GM18907 (cell line): ENCODE data around the gene MAN1A1.

Experiments used
- ATAC-seq: cut with Tn5 transposase; IDR thresholded peaks from one replicate; pipeline ENCODE4 v1.9.1; 2021; ENCODE audit warnings: mild to moderate bottlenecking, moderate library complexity; ENCODE audit not compliant: unreplicated experiment

The MAN1A1 gene

DNA sequence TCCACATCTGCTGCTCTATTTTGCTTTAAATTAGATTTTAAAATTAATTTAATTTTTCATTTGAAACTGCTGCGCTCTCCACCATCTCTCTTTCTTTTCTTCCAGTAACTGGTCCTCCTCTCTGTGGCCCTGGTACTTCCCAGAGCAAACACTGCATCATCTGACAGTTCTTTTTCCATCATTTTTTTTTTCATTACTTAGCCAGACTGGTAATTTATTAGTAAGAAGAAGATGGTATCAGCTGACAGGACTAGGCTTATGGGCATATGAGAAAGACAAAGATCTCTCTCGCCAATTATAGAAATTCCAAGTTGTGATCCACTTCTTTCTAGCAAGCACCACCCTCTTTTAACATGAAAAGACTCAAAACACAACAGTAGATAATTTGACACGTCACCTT lies 197.4 kb downstream of the MAN1A1 start:
- ATAC-seq: no peak

DNA sequence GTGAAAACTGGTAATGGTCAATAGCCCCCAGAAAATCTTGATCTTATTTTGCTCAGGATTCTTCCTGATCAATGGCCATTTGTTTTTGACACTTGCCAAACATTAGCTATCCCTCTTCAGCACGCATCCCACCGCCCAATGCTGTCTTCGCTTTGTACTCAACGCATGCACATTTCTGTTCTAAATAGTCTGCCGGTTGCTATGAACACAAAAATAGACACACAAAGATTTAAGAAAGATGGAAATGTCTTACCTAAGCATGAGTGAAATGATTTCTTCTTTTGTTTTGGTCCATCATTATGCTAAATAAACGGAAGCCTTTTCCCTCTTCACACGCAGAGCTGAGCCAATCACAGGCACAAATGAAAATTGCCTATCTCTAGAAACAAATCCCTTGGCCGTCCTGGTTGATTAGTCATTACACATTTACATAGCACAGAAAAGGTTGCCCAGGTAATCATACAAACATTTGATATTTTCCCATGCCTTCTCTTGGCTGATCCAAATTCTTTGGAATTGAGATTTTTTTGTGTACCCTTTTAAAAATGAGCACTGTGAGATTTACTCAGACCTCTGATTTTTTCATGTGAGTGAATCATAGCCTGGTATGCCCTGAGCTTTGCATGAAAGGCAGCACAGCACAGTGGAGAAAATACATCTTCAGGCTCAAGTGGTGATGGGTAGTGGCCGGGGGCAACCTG lies 200.6 kb downstream of the MAN1A1 start:
- no peak for ATAC-seq

DNA sequence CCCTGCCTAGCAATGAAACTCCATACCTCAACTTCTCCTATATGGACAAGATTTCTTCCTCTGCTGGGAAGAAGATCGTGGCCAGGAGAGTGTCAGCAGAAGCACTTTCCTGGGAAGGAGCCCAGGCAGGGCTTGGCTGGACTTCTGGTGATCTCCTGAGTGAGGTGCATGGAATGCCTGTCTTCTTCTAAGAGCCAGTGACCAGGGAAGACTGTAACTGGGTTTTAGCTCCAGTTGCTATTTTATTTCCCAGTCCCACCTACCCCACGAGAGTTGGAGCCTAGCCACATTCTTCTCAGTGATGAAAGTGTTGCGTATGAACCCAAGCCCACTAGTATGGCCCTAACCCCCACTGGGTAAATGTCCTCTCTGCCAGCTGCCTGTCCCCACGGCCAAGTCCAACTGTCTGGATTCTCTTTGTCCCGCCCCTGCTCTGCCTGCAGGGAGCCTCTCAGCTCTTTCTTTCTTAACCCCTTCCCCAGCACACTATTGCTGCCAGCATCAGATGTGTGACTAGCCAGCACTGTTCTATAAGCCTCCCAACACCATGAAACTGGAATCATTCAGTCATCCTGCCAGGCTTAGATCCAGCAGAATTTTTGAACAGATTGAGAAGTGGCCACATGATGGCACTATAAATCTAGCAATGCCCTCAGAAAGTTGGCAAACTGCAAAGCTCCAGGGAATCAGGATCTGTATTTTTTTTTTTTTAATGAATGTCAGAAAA lies 201.3 kb downstream of the MAN1A1 start:
- no peak for ATAC-seq

DNA sequence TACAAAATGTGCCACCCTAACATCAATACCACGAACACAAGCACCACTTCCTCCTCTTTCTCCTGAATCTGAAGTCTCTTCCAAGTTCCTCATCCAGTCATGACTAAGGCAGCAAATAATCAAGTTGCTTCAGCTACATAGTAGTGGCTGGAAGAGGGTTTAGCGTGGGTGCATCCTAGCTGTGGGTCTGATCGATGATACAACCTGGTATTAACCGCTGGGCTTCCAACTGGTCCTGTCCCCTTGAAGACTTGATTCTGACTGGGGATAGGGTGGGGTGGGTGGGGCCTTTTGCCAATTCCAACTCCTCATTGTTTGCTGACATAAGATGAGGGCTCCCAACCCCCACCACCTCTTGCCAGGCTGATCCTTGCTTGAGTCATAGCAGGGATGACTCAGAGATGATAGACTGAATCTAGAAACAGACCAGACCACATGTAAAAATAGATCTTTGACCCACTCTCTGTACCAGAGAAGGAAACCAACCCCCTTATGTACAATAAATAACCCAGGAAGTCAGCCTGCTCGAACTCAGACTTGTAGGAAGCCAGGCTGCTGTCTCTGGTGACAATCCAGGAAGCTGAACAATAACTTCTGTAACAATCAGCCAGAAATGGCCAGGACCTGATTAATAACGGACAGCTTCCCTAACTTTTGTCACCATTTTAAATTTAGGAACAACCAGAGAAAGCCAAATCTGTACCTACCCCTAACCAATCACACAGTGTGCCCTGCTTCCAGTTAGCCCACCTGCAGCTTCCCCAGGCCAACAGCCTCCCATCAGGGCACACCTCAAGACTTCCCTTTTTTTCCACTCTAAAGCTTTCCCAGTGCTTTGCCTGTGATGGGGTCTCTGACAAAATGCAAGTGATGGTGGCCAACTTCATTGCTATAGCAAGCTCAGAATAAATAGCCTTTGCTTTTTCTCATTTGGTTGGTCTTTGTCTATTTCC lies 202.2 kb downstream of the MAN1A1 start:
- peak; percentile 99 for ATAC-seq

DNA sequence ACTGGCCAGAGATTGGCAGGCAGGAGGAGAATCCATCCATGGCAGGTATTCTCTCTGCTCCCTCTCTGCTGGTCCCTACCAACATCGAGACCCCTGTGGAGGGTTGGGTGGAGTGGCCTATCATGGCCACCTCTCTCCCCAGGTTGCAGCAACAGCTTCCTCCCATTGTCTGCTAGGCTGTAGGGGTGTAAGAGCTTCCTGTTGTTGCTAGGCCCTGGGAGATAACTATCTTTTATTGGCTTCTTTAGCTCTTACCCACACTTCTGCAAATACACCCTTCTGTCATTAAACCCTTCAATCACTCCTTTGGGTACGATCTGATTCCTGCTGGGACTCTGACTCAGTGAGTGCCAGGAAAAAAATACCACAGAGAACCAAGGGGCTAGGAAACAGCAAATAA lies 204.4 kb downstream of the MAN1A1 start:
- ATAC-seq: no peak

DNA sequence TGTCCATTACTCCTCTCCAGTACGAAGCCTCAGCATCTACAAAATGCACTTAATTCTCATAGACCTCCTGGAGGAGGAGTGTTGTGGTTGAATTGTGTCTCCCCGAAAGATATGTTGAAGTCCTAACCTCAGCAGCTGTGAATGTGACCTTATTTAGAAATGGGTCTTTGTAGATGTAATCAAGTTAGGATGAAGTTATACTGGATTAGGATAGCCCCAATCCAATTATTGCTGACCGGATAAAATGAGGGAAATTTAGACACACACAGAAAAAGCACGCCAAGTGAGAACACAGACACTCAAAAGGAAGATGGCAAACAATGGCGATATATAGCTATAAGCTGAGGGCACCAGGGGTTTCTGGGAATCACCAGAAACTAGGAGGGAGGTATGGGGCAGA lies 206.9 kb downstream of the MAN1A1 start:
- no peak for ATAC-seq

DNA sequence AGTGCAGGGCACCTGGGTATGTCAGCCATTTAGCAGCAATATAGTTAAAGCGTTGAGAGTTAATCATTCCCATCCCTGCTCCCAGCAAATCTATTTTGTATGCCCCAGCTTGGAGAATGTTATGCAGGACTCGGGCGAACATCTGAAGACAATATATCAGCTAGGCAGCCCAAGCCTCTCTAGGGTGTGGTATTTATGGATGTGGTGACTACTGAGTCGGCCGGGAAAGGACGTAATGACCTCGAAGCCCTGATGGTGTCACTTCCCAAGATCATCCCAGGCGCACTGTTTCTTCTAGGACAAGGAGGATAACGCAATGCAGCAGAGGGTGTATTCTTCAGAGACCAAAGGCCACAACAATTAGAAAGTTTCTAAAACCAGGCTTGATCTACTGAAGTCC lies 207.5 kb downstream of the MAN1A1 start:
- ATAC-seq: no peak

DNA sequence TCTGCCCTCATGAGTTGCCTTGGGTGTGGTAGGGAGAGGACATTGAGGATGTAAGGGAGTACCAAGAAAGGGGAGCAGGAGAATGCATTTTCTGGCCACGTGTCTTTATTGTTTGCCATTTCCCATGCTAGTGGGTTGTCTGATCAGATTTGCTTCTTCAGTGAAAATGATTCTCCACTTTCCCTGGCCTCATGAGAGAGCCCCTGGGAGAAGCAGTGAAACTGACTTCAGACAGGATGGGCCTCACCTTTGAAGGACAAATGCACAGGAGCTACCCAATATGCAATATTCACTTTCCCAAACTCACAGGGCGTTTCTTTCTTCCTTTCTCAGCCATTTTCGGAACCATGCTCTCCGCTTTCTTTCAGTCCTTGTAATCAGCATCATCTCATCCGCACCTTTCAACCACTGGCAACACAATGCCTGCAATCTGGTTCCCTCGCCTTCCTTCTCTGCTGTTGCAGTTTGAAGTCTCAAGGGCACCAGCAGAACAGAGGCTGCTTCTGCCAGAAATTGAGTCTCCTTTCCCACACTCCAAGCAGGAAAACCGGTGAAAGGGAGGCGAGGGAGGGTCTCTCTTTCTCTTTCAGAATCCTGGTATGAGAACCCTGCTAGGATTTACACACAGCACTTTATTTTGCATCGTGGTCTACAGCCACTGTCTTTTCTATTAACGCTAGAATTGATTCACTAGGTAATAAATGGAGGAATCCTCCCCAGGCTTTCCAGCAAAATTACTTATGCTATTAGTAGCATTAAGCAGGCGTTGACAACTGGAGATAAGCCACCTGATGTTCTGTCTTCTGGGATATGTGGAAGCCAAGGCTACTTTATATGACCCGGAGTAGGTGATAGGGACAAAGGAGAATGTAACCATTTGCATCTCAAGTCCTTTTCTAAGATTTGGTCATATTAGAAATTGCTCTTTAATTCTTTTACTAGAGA lies 209.1 kb downstream of the MAN1A1 start:
- ATAC-seq: no peak

DNA sequence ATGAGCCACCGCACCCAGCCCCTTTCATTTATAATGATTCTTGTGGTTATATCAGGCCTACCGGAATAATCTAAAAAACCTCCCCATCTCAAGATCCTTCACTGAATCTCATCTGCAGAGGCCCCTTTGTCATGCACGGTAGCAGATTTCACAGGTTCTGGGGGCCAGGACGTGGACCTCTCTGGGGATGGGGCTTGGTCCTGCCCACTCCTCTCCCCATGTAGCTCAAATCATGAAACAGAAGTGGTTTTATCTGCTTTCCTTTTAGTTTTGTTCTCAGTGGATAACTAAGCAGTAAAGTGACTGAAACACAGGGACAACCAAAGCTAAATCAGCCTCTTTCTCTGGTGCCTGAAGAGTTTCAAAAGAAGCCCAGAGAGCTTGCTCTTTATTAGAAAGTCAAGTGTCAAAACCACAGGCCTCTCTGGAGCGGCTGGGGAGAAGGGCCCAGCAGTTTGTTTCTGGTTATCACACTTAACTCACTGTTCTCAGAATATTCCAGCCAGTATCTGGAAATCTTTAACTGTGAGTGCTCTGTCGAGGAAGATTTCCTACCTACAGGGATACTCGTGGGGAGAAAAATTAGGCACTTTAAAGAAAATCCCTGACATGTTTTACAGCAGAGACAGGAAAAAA lies 210.5 kb downstream of the MAN1A1 start:
- no peak for ATAC-seq

DNA sequence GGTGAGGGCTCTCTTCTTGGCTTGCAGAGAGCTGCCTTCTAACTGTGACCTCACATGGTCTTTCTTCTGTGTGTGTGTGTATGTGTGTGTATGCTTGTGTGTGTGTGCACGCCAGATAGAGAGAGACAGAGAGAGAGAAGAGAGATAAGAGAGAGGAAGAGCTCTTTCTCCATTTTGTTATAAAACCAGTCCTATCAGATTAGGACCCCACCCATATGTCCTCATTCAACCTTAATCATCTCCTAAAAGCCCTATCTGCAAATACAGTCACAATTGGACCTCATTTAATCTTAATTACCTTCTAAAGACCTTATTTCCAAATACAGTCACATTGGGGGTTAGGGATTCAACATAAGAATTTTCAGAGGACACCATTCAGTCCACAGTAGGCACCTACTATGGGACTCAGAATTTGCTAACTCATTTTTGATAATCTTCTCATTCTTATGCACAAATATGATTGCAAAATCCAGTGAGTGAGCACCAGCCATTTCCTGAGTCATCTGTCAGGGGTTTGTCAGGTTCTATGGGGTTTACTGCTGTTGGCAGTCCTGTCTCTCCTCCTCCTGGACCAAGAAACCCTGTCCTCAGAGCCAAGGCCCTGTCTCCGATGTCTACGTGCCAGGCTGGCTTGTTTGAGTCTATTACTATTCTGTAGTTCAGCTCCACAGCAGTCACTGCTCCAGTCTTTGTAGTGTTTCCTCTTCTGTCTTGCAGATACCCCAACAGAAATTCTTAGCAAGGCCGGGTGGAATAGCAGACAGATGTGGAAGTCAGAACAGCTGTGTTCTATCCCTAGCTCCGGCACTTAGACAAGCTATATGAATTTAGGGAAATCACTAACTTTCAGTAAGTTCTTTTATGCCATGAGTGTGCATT lies 212.1 kb downstream of the MAN1A1 start:
- no peak for ATAC-seq

DNA sequence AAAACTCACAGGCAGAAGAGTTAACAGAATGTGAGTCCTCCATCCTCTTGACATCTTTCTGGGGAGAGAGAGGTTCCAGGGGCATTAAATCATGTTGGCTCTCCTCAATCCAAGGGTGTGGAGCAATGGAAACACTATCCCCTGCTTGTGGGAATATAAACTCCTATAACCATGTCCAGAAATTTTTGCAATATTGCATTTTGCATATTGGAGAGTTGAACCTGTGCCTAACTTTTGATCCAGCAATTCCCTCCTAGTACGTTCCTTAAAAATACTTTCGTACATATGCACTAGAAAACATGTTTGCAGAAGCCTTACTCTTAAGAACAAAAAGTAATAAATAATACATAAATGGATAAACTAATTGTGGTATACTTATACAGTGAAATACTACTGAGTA lies 214.8 kb downstream of the MAN1A1 start:
- ATAC-seq: no peak

DNA sequence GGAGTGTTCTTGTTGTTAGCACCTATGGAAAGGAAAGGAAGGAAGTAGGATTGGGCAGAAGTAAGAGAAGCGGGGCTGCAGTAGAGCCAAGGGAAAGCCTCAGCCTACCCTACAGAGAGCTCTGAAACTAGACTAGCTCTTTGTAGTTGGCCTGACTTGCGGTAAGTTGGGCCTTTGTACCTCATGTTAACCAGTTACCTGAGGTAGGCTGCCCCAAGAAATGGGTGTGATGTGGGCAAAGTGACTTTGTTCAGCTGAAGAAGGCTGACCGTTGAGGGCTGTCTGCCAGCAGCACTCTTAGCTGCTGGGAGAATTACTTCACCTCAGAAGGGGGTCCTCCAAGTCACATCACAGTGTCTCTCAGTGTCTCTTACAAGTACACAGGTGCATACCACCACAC lies 216.2 kb downstream of the MAN1A1 start:
- peak; percentile 66 for ATAC-seq

DNA sequence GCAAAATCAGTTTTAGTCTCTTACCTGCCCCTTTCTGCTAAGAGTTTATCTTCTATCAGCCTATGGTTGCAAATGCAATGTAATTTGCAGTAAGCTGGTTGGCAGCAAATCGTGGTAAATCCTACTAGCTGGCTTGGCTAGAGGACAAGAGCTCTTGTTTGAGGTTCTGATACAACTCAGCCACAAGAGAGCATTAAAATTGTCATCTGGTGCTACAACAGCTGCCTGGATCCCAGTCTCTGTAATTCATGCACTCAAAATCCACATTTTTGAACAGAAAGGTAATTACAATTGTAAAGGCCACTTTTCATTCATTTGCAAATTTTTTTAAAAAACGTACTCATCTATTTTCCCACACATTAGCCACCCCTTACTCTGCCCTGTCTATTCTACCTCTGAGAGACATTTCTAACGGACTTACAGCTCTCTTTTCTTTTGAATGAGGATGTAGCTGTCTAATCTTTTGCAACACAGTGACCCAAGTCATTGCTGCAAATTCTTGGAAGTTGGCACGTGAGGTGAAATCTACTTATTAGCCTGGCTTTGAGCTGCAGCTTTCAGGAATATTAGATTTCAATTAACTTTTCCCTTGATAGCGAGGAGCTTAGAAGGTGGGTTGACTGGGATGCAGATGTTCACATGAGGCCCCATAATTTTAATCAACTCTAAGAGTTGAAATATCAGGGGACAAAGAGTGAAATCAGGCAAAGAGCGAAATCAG lies 217.1 kb downstream of the MAN1A1 start:
- ATAC-seq: no peak

DNA sequence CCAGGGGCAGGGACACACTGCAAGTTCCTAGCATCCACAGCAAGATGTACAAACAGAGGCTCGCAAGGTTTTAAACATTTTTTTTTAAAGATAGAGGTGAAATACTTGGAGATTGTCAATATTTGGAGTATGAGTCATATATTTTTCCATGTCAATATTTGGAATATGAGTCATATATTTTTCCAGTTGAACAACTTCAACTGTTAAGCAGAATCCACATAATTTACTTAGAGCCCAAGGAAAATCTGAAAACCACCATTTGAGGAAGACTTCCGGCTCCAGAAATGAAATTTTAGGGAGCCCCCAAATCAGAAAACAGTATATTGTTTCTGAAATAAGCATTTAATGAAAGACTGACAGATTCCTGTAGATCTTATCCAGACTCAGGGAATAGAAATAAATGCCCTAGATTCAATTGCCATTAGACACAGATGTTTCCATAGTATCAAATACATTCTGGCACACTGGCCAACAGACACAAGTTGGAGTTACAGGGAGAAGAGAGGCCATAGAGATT lies 219.5 kb downstream of the MAN1A1 start:
- no peak for ATAC-seq

DNA sequence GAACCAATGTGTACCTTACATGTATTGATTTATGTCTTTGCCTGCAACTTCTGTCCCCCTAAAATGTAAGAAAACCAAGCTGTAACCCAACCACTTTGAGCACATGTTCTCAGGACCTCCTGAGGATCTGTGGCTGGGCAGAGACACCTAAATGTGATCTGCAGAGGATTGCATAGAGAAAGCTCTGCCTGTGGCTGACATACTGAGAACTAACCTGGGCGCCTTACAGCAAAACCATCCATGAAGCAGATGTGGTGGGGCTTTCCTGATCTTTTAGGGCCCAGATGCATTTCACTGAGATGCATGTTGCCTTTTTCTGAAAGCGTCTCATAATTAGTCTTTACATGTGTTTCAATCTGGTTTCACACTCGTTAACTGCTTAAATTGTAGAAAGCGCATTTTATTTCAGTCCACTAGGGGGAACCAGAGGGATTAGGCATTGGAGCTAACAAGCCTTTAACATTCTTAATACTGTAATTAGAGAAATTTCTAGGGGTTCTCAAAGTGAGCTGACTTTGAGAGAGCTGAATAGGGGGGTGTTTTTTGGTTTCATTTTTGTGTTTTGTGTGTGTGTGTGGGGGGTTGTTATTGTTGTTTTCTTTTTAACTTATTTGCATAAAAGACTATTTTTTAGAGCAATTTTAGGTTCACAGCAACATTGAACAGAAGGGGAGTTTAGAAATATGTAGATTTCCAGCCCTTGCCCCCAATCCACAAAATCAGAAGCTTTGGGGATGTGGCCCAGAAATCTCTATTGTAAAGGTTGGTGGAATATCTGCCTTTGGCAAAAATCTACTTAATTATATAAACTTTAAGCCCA lies 220.2 kb downstream of the MAN1A1 start:
- ATAC-seq: peak; percentile 81

DNA sequence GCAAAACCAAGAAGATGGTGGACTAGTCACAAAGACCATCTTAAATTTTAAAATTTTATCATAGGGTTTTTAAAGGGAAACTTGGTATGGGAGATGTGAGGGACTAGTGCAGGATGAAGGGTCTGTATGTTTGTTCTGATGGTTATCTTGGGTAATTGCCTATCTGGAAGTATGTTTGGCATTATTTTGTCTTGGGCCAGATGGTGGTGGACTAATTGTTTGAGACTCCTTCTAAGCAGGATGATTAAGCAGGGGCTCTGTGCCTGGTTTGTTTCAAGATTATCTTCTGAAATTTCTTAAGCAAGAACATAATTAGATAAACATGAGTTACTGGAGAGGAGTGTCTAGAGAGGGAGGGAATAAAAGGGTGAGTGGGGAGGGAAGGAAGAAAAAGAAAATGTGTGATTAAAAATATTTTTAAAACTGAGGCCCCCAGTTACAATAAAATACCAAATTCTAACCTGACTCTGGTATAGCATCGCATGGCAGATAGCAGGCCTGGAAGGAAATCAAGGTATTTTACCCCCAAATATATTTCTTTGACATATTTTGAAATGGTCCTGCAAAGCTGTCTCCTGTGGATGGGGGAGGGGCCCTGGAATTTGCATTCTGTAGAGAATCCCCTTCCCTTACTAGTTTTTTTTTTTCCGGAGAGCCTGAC lies 221.2 kb downstream of the MAN1A1 start:
- no peak for ATAC-seq

DNA sequence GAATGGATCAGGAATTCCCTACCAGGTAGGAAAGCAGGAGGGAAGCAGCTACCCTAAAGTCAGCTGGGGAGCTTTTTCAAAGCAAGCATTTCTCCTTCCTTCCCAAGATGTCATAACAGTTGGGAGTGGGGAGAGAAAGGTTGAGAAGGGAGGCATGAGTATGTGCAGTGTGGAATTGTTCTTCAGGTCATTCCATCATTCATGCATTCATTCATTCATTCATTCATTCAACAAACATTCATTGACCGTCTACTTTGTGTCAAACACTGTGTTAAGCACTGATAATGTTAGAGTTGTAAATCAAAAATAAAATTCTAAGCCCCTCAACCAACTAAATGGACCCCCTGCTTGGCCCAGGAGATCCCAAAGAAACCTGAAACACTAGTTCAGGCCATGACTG lies 221.9 kb downstream of the MAN1A1 start:
- no peak for ATAC-seq
